ENCODE results near the gene KCNQ1.

DNA sequence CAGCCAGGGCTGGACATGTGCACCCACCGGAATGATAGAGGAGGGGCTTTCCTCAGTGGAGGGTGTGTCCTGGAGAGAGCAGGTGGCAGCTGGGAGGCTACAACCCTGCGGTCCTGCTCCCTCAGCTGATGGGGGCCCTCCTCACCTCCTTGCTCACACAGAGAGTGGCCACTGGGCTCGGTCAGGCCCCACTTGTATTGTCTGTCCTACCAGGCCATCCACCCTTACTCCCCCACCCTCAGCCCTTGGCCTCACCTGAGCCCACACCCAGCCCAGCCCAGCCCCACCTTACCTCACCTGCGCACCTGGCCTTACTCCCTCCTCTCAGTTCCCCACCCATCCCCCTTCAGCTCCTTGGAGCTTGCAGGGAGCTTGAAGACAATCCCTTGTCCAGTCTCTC lies 3.6 kb upstream of the KCNQ1 start:
- TF ChIP-seq, protein P1, sequence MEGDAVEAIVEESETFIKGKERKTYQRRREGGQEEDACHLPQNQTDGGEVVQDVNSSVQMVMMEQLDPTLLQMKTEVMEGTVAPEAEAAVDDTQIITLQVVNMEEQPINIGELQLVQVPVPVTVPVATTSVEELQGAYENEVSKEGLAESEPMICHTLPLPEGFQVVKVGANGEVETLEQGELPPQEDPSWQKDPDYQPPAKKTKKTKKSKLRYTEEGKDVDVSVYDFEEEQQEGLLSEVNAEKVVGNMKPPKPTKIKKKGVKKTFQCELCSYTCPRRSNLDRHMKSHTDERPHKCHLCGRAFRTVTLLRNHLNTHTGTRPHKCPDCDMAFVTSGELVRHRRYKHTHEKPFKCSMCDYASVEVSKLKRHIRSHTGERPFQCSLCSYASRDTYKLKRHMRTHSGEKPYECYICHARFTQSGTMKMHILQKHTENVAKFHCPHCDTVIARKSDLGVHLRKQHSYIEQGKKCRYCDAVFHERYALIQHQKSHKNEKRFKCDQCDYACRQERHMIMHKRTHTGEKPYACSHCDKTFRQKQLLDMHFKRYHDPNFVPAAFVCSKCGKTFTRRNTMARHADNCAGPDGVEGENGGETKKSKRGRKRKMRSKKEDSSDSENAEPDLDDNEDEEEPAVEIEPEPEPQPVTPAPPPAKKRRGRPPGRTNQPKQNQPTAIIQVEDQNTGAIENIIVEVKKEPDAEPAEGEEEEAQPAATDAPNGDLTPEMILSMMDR (IDR thresholded peaks at IDR 0.05), result no peak
- no peak for TF ChIP-seq POLR2A (IDR thresholded peaks at IDR 0.05)

Data from body of pancreas (tissue), 4 donors.